Colonic mucosa (tissue), 4 donors: ENCODE results near the gene MAMSTR. TPM values are rescaled to one million over a fixed set of nuclear protein-coding genes. Genes with fewer than 3 reads are reported as not detected.
"Not testable (repeated sequence)": the region's sequence is repeated elsewhere in the genome, so short reads cannot be mapped to it uniquely, and the experiment has no call there.

Experiments
- DNase-seq: peaks from one replicate; pipeline ENCODE4 v3.0.0-alpha.2; 2020
- H3K27ac ChIP-seq: fragments of 200-600 bp; one replicate; pipeline ENCODE4 v1.8.0; 2021
- H3K27me3 ChIP-seq: fragments of 200-600 bp; one replicate; pipeline ENCODE4 v1.8.0; 2021
- H3K36me3 ChIP-seq: fragments of 200-600 bp; one replicate; pipeline ENCODE4 v1.8.0; 2021
- H3K4me1 ChIP-seq: fragments of 200-600 bp; one replicate; pipeline ENCODE4 v1.8.0; 2021; ENCODE audit warnings: mild to moderate bottlenecking
- H3K4me3 ChIP-seq: fragments of 200-600 bp; one replicate; pipeline ENCODE4 v1.8.0; 2021
- H3K9ac ChIP-seq, 2 donors: one replicate each; pipeline ENCODE4 v1.7.0; 2013; ENCODE audit warnings: control low read depth in 2 of 2, low read depth in 2 of 2, low read length in 2 of 2
- H3K9me3 ChIP-seq: fragments of 200-600 bp; one replicate; pipeline ENCODE4 v1.8.0; 2021
- CTCF ChIP-seq: fragments of 200-600 bp; IDR thresholded peaks from one replicate; pipeline ENCODE4 v1.8.0; 2022; ENCODE audit warnings: antibody characterized with exemption, mild to moderate bottlenecking
- intact Hi-C: fragments of 100-400 bp; cut with DNase I; formaldehyde crosslinking; loops from one replicate; pipeline ENCODE4 v1.14.1; 2022
- total RNA-seq, 2 donors: library from RNA; stranded (reverse); fragmentation: NEBNext Ultra II Directional in 1 of 2; extraction: Animal tissue kit (Norgen Biotek cat#: 25700) in 1 of 2; gene quantifications; one replicate each; pipeline ENCODE4 v1.2.1, GENCODE V29; 2021
- donor health status: healthy.
- donor health status: DM: no; HTN: no; CAD: no.
- donor health status: DM: no; HTN: no; CAD: no.

Gene MAMSTR
- total RNA-seq, 2 donors from 2014 or later = 0.35 to 1.2 TPM

GRCh38 chr19:48703316-48703715, 16.2 kb downstream of the MAMSTR start:
- Histone ChIP-seq H3K4me3 (no peak overlapping the region), H3K36me3 (no peaks in the 10 kb centered on the region), H3K27ac (no peak overlapping the region), H3K4me1 (no peaks in the 10 kb centered on the region), H3K9ac (no peak overlapping the region), H3K9me3 (no peaks in the 10 kb centered on the region), H3K27me3 (no peaks in the 10 kb centered on the region)
- TF ChIP-seq CTCF = no peak
- DNase-seq = no peak
- intact Hi-C loops = no loop called here

GRCh38 chr19:48702701-48703100, 16.8 kb downstream of the MAMSTR start:
- H3K27ac ChIP-seq = no peak overlapping the region
- H3K27me3 ChIP-seq = no peaks in the 10 kb centered on the region
- H3K4me3 ChIP-seq = no peak overlapping the region
- DNase-seq = no peak
- H3K9ac ChIP-seq = no peak overlapping the region
- no peak for TF ChIP-seq CTCF
- H3K4me1 ChIP-seq = no peaks in the 10 kb centered on the region
- no peaks in the 10 kb centered on the region for H3K36me3 ChIP-seq
- H3K9me3 ChIP-seq = no peaks in the 10 kb centered on the region
- intact Hi-C loops = no loop called here

- H3K4me3 ChIP-seq = no peak overlapping the region
- H3K9ac ChIP-seq = peak overlapping the region in 1 of 2 donors; percentile 28
- H3K4me1 ChIP-seq = no peaks in the 10 kb centered on the region
- no peaks in the 10 kb centered on the region for H3K36me3 ChIP-seq
- intact Hi-C loops = no loop called here
- peak; percentile 88 for DNase-seq
- no peaks in the 10 kb centered on the region for H3K9me3 ChIP-seq
- TF ChIP-seq CTCF = no peak
- no peaks in the 10 kb centered on the region for H3K27me3 ChIP-seq
- H3K27ac ChIP-seq = peak overlapping the region; percentile 10
These were observed 21.5 kb downstream of the MAMSTR start for GRCh38 chr19:48698046-48698445.

GRCh38 chr19:48696353-48697010, 23.0 kb downstream of the MAMSTR start:
- intact Hi-C loops = no loop called here

GRCh38 chr19:48695743-48696352, 23.7 kb downstream of the MAMSTR start, which contains the start of gene FUT2:
FUT2 (plus strand) TSS chr19:48695971; CDS start chr19:48702957, 6,986 bp downstream.
- Histone ChIP-seq H3K27ac (peak within 1 kb of the TSS; percentile 92), H3K9ac (peak within 1 kb of the TSS; percentile 88 to 96), H3K36me3 (no peaks in the 10 kb centered on the region)

More at GRCh38 chr19:48696353-48697010, 23.0 kb downstream of the MAMSTR start:
- peak; percentile 46 for DNase-seq
- no peaks in the 10 kb centered on the region for H3K27me3 ChIP-seq
- H3K9ac ChIP-seq = peak overlapping the region; percentile 88 to 96
- H3K4me1 ChIP-seq = no peaks in the 10 kb centered on the region
- no peaks in the 10 kb centered on the region for H3K9me3 ChIP-seq
- H3K4me3 ChIP-seq = peak overlapping the region; percentile 57
- H3K36me3 ChIP-seq = no peaks in the 10 kb centered on the region
- no peak for TF ChIP-seq CTCF
- peak overlapping the region; percentile 92 for H3K27ac ChIP-seq

GRCh38 chr19:48693629-48694028, 25.9 kb downstream of the MAMSTR start:
- intact Hi-C loops, H3K4me3 ChIP-seq, H3K27me3 ChIP-seq, H3K9ac ChIP-seq, H3K36me3 ChIP-seq, H3K27ac ChIP-seq, H3K9me3 ChIP-seq, H3K4me1 ChIP-seq, DNase-seq: not testable (repeated sequence)

More at GRCh38 chr19:48695743-48696352, 23.7 kb downstream of the MAMSTR start, which contains the start of gene FUT2:
- intact Hi-C loops = no loop called here
- Histone ChIP-seq H3K4me3 (peak within 1 kb of the TSS; percentile 57), H3K4me1 (no peaks in the 10 kb centered on the region), H3K27me3 (no peaks in the 10 kb centered on the region), H3K9me3 (no peaks in the 10 kb centered on the region)
- peak; percentile 94 for DNase-seq
- no peak for TF ChIP-seq CTCF
